GM12878 (cell line): ENCODE data around the gene CNOT2. TPM values are rescaled to one million over a fixed set of nuclear protein-coding genes. Genes with fewer than 3 reads are reported as not detected.

Experiments
- ATAC-seq: fragments of 200-7000 bp; cut with Tn5 transposase; 3 replicates; pipeline ENCODE4 v1.9.1; 2020; ENCODE audit warnings: mild to moderate bottlenecking, moderate library complexity
- BruUV-seq: library from RNA; stranded (reverse); fragments of 400-500 nt; replicated peaks from 2 replicates; lab custom pipeline; 2021; lab: Mats Ljungman, UMichigan
- CTCF ChIA-PET: fragments of 300-600 bp; sonication (Branson Sonifier 250); formaldehyde crosslinking; extraction: SDS; loops from one replicate; lab custom pipeline; 2021; ENCODE audit warnings: inconsistent platforms; lab: Yijun Ruan, JAX
- POLR2A ChIA-PET: fragments of 350-600 bp; formaldehyde crosslinking; extraction: SDS; loops from one replicate; lab custom pipeline; 2021; ENCODE audit warnings: inconsistent platforms; lab: Charles Lee
- RAD21 ChIA-PET: fragments of 300-600 bp; sonication (Branson Sonifier 250); formaldehyde crosslinking; loops from one replicate; lab custom pipeline; 2023; ENCODE audit warnings: antibody characterized with exemption; ENCODE audit not compliant: unreplicated experiment; lab: Charles Lee
- SMC1A ChIA-PET: fragments of 300-600 bp; sonication (Branson Sonifier 250); formaldehyde crosslinking; loops from one replicate; lab custom pipeline; 2023; ENCODE audit not compliant: unreplicated experiment, uncharacterized antibody; lab: Charles Lee
- DNase-seq: peaks from one replicate; pipeline ENCODE4 v3.0.0-alpha.2; 2011; ENCODE audit warnings: low read depth, low spot score
- FAIRE-seq: peaks from 3 replicates; lab custom pipeline; 2011; peaks lifted over from hg19 to GRCh38; lab: Jason Lieb, UNC
- H2AFZ ChIP-seq: 2 replicates; pipeline ENCODE4 v1.6.0; 2011; ENCODE audit warnings: low read depth, low read length, control low read depth; ENCODE audit not compliant: control insufficient read depth
- H3K27ac ChIP-seq: 2 replicates; pipeline ENCODE4 v1.5.1; 2011; ENCODE audit warnings: control low read depth; ENCODE audit not compliant: control insufficient read depth, insufficient read depth
- H3K27me3 ChIP-seq, 2 experiments: replicated peaks in 1 of 2; 2 replicates each; pipeline versions ENCODE4 v1.6.0 to v1.6.1; 2011; ENCODE audit warnings: low read length in 1 of 2; ENCODE audit not compliant: control insufficient read depth in 2 of 2, insufficient read depth in 2 of 2
- H3K36me3 ChIP-seq, 2 experiments: 2 replicates each; pipeline ENCODE4 v1.5.1; 2011; ENCODE audit warnings: low read length in 1 of 2; ENCODE audit not compliant: control insufficient read depth in 2 of 2, insufficient read depth in 2 of 2
- H3K4me1 ChIP-seq: 2 replicates; pipeline ENCODE4 v1.6.1; 2011; ENCODE audit warnings: mild to moderate bottlenecking, low read length, moderate library complexity, mixed read lengths; ENCODE audit not compliant: control insufficient read depth, insufficient read depth
- H3K4me2 ChIP-seq: 2 replicates; pipeline ENCODE4 v1.6.0; 2011; ENCODE audit warnings: control low read depth; ENCODE audit not compliant: control insufficient read depth, insufficient read depth
- H3K4me3 ChIP-seq: fragments of 200-600 bp; sonication (generic); 2 replicates; pipeline ENCODE4 v1.5.1; 2016
- H3K79me2 ChIP-seq: 2 replicates; pipeline ENCODE4 v1.6.0; 2011; ENCODE audit warnings: low read length; ENCODE audit not compliant: control insufficient read depth, insufficient read depth
- H3K9ac ChIP-seq: 2 replicates; pipeline ENCODE4 v1.8.0; 2011; ENCODE audit warnings: low read length, control low read depth, mixed read lengths; ENCODE audit not compliant: control insufficient read depth, insufficient read depth
- H3K9me3 ChIP-seq: replicated peaks from 3 replicates; pipeline ENCODE4 v1.5.1; 2011; ENCODE audit warnings: mild to moderate bottlenecking, low read length; ENCODE audit not compliant: control insufficient read depth, insufficient read depth
- H4K20me1 ChIP-seq: 2 replicates; pipeline ENCODE4 v1.6.0; 2011; ENCODE audit not compliant: control insufficient read depth, insufficient read depth
- ATF3 ChIP-seq: IDR thresholded peaks from 2 replicates; pipeline ENCODE4 v1.6.1; 2011; ENCODE audit warnings: low read depth, mild to moderate bottlenecking, low read length, moderate library complexity, borderline replicate concordance; ENCODE audit errors: extremely low read depth
- BCL11A ChIP-seq: IDR thresholded peaks from 2 replicates; pipeline ENCODE4 v1.6.1; 2011; ENCODE audit warnings: low read depth, low read length
- BCL3 ChIP-seq: IDR thresholded peaks from 2 replicates; pipeline ENCODE4 v1.6.1; 2011; ENCODE audit warnings: borderline replicate concordance, low read depth, mild to moderate bottlenecking, moderate library complexity, low read length; ENCODE audit not compliant: insufficient read depth, poor library complexity, severe bottlenecking
- CEBPB ChIP-seq, 2 experiments: fragments of 150-350 bp in 1 of 2; IDR thresholded peaks; 2 replicates each; pipeline ENCODE4 v1.6.1; 2012 to 2014; ENCODE audit warnings: low read depth in 2 of 2, low read length in 2 of 2, borderline replicate concordance in 1 of 2, inconsistent platforms in 1 of 2
- CREB1 ChIP-seq: IDR thresholded peaks from 2 replicates; pipeline ENCODE4 v1.6.1; 2012; ENCODE audit warnings: low read depth, mild to moderate bottlenecking, inconsistent platforms
- EGR1 ChIP-seq, 2 experiments: IDR thresholded peaks; 1 replicate in 1 of 2; 2 replicates in 1 of 2; pipeline ENCODE4 v1.6.1; 2011 to 2012; ENCODE audit warnings: low read depth in 2 of 2, low read length in 2 of 2, borderline replicate concordance in 1 of 2, mild to moderate bottlenecking in 1 of 2, moderate library complexity in 1 of 2
- GABPA ChIP-seq: IDR thresholded peaks from 2 replicates; pipeline ENCODE4 v1.6.1; 2014; ENCODE audit warnings: antibody characterized with exemption, low read depth, mild to moderate bottlenecking, inconsistent platforms
- HDAC6 ChIP-seq: fragments of 200-600 bp; sonication (generic); IDR thresholded peaks from one replicate; pipeline ENCODE4 v1.8.0; 2017; ENCODE audit warnings: antibody characterized with exemption; ENCODE audit not compliant: unreplicated experiment
- HDGF ChIP-seq: fragments of 450-650 bp; IDR thresholded peaks from 2 replicates; pipeline ENCODE4 v1.6.1; 2016; ENCODE audit warnings: antibody characterized with exemption
- KAT2A ChIP-seq: conservative IDR thresholded peaks from 2 replicates; pipeline ENCODE4 v1.6.1; 2011; ENCODE audit warnings: low read depth, low read length; ENCODE audit not compliant: control insufficient read depth
- MEF2B ChIP-seq: fragments of 450-650 bp; IDR thresholded peaks from 2 replicates; pipeline ENCODE4 v1.6.1; 2018; ENCODE audit warnings: mild to moderate bottlenecking, moderate library complexity; ENCODE audit not compliant: partially characterized antibody, poor library complexity, severe bottlenecking
- MTA2 ChIP-seq: fragments of 450-650 bp; IDR thresholded peaks from 2 replicates; pipeline ENCODE4 v1.6.1; 2016; ENCODE audit warnings: low read depth, mild to moderate bottlenecking, moderate library complexity
- POU2F2 ChIP-seq: IDR thresholded peaks from 3 replicates; pipeline ENCODE4 v1.6.1; 2011; ENCODE audit warnings: low read depth, mild to moderate bottlenecking, low read length, borderline replicate concordance
- RBBP5 ChIP-seq: fragments of 200-600 bp; sonication (generic); conservative IDR thresholded peaks from 2 replicates; pipeline ENCODE4 v1.6.1; 2016
- SIX5 ChIP-seq: IDR thresholded peaks from 2 replicates; pipeline ENCODE4 v1.6.1; 2011; ENCODE audit warnings: mild to moderate bottlenecking, low read depth, low read length, moderate library complexity; ENCODE audit not compliant: severe bottlenecking
- SMAD5 ChIP-seq: IDR thresholded peaks from 2 replicates; pipeline ENCODE4 v1.6.1; 2016; ENCODE audit warnings: antibody characterized with exemption, low read depth
- TARDBP ChIP-seq: IDR thresholded peaks from 2 replicates; pipeline ENCODE4 v1.6.1; 2016; ENCODE audit warnings: borderline replicate concordance
- TBL1XR1 ChIP-seq: IDR thresholded peaks from 2 replicates; pipeline ENCODE4 v1.6.1; 2012; ENCODE audit warnings: low read depth, low read length, improper control_type of control experiment
- ZBTB33 ChIP-seq: fragments of 450-650 bp; IDR thresholded peaks from 2 replicates; pipeline ENCODE4 v1.6.1; 2017; ENCODE audit warnings: mild to moderate bottlenecking
- WGBS: methylation state at CpG from one replicate; pipeline ENCODE4 v1.1.6; 2016; ENCODE audit warnings: low lambda C conversion rate; ENCODE audit not compliant: insufficient replicate concordance, insufficient coverage; ENCODE audit errors: missing lambda C conversion rate; 5-methylcytosine and 5-hydroxymethylcytosine counted together
- in situ Hi-C: fragments of 300-500 bp; cut with MboI; formaldehyde crosslinking; loops from 9 replicates; pipeline ENCODE4 v1.14.3; 2018; ENCODE audit warnings: mixed read lengths
- intact Hi-C: fragments of 100-400 bp; cut with micrococcal nuclease; formaldehyde crosslinking; loops from one replicate; pipeline ENCODE4 v1.14.2; 2022; ENCODE audit not compliant: unreplicated experiment
- polyA plus RNA-seq, 11 experiments: library from polyadenylated mRNA; depleted of rRNA in 4 of 11; unstranded in 6 of 11; stranded (reverse) in 5 of 11; fragments of >200 nt; fragmentation: Nextera tagmentation in 4 of 11; fragmentation: Illumina TruSeq in 1 of 11; extraction: Ambion mirVana in 4 of 11; extraction: Trizol in 1 of 11; gene quantifications; 1 replicate in 1 of 11; 2 replicates in 10 of 11; pipeline versions ENCODE4 v1.2.1 to v1.2.3, GENCODE V29; 2011 to 2016; ENCODE audit warnings: inconsistent platforms in 2 of 11, missing spikeins in 2 of 11, low read depth in 1 of 11
- total RNA-seq, 4 experiments: library from RNA; depleted of rRNA in 3 of 4; stranded (reverse); fragments of >200 nt in 3 of 4; fragmentation: Illumina TruSeq in 1 of 4; extraction: Trizol in 1 of 4; gene quantifications; 2 replicates each; pipeline versions ENCODE4 v1.2.1 to v1.2.3, GENCODE V29; 2013 to 2021

The CNOT2 gene
- total and polyA plus RNA-seq, 10 of the 15 experiments (the other 5 are each of a cell fraction or from before 2014, with no cell fraction given), result 37.9 to 127 (median 82.4) TPM

- no peak for TF ChIP-seq MEF2B
- TF ChIP-seq ATF3, result no peak
- TF ChIP-seq RBBP5, result no peak
- TF ChIP-seq HDAC6, result no peak
- TF ChIP-seq KAT2A, result no peak
- TF ChIP-seq ZBTB33, result no peak
- TF ChIP-seq, all 136 proteins: peak for 0
Measured at GRCh38 chr12:70271025-70271424, 27.8 kb downstream of the CNOT2 start (continued).

- WGBS, result 75% methylated on average over 3 of the region's 3 CpGs
- SMC1A ChIA-PET, result interaction anchor here (1.1 kb wide), 2 partner anchors 21 to 34 kb away, joined by 3 to 4 read pairs; no protein-coding TSS in a partner anchor
- no peaks in the 10 kb centered on the region for H3K36me3 ChIP-seq
- RAD21 ChIA-PET, result no interaction called here
- intact Hi-C loops, result no loop called here
- CTCF ChIA-PET, result interaction anchor here (0.7 kb wide), 1 partner anchor 1181 kb away, joined by 3 read pairs; no protein-coding TSS in a partner anchor
- no peak overlapping the region for H2AFZ ChIP-seq
- no peaks in the 10 kb centered on the region for H3K4me1 ChIP-seq
- FAIRE-seq, result no peak
- no TSS peak for BruUV-seq
- ATAC-seq, result no peak
- DNase-seq, result no peak
- H3K9ac ChIP-seq, result no peak overlapping the region
- H3K4me3 ChIP-seq, result no peak overlapping the region
- H3K27ac ChIP-seq, result no peak overlapping the region
- in situ Hi-C loops, result no loop called here
- H3K27me3 ChIP-seq, result no peaks in the 10 kb centered on the region
- no peak overlapping the region for H3K4me2 ChIP-seq
- H3K79me2 ChIP-seq, result peaks cover 81% of the 10 kb centered on the region
- POLR2A ChIA-PET, result interaction anchor here (1.4 kb wide), 1 partner anchor 10 kb away, joined by 4 read pairs; no protein-coding TSS in a partner anchor
- H4K20me1 ChIP-seq, result no peaks in the 10 kb centered on the region
- no peaks in the 10 kb centered on the region; the same call in 1 of the 3 replicates for H3K9me3 ChIP-seq
- TF ChIP-seq GABPA (no peak), BCL11A (no peak), CEBPB (IDR thresholded peaks at IDR 0.05; ENCODE audit: borderline replicate concordance in 1 of 2, low read depth in 2 of 2, low read length in 2 of 2) (no peak), EGR1 (IDR thresholded peaks at IDR 0.05; ENCODE audit: borderline replicate concordance in 1 of 2, low read depth in 2 of 2, low read length in 2 of 2) (no peak), HDGF (no peak), CREB1 (no peak), MTA2 (no peak), TARDBP (no peak), POU2F2 (no peak), TBL1XR1 (no peak), SIX5 (no peak), SMAD5 (no peak), BCL3 (no peak)
Measured at GRCh38 chr12:70272510-70272909, 29.3 kb downstream of the CNOT2 start.
